Measurements from ENCODE around the gene CAND2.

Gene CAND2

DNA sequence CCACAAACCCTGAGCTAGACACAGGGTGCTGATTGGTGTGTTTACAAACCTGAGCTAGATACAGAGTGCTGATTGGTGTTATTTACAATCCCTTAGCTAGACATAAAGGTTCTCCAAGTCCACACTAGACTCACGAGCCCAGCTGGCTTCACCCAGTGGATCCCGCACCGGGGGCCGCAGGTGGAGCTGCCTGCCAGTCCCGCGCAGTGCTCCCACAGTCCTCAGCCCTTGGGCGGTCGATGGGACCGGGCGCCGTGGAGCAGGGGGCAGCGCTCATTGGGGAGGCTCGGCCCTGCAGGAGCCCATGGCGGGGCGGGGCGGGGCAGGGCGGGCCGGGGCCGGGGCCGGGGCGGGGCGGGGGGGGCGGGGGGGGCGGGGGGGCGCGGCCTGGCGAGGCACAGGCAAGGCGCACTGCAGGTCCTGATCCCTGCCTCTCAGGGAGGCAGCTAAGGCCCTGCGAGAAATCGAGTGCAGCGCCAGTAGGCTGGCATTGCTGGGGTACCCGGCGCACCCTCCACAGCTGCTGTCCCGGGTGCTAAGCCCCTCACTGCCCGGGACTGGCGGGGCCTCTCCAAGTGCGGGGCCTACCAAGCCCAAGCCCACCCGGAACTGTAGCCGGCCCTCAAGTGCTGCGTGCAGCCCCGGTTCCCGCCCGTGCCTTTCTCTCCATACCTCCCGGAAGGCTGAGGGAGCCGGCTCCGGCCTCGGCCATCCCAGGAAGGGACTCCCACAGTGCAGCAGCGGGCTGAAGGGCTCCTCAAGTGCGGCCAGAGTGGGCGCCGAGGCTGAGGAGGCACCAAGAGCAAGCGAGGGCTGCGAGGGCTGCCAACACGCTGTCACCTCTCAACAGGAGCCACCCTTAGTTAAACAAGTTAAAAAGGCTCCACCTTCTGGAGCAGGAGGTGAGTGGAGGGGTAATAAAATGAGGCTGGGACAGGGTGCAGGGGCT, 27.6 kb upstream of the CAND2 start:
- H3K27me3 ChIP-seq = no peaks in the 10 kb centered on the region

DNA sequence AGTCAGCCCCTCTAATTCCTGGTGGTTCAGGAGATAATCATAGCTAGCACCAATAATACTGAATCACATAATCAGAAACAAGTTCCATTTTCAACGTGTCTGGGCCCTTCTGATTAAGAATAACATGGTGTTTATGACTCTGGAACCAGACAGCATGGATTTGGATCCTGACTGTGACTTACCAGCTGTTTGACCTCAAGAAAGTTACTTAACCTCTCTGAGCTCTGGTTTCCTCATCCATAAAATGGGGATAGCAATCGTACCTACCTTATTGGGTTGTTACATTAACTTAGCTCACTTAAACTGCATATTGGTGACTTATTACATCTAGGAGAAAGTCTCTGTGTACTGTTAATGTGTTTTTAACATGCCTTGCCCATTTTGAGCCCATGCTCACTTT, 26.7 kb upstream of the CAND2 start:
- Histone ChIP-seq H3K4me3 (ENCODE audit: low read depth, low read length) (no peak overlapping the region), H3K27me3 (no peaks in the 10 kb centered on the region), H3K9me3 (no peaks in the 10 kb centered on the region), H3K4me1 (no peaks in the 10 kb centered on the region), H3K36me3 (no peaks in the 10 kb centered on the region)
- TF ChIP-seq, protein P1, sequence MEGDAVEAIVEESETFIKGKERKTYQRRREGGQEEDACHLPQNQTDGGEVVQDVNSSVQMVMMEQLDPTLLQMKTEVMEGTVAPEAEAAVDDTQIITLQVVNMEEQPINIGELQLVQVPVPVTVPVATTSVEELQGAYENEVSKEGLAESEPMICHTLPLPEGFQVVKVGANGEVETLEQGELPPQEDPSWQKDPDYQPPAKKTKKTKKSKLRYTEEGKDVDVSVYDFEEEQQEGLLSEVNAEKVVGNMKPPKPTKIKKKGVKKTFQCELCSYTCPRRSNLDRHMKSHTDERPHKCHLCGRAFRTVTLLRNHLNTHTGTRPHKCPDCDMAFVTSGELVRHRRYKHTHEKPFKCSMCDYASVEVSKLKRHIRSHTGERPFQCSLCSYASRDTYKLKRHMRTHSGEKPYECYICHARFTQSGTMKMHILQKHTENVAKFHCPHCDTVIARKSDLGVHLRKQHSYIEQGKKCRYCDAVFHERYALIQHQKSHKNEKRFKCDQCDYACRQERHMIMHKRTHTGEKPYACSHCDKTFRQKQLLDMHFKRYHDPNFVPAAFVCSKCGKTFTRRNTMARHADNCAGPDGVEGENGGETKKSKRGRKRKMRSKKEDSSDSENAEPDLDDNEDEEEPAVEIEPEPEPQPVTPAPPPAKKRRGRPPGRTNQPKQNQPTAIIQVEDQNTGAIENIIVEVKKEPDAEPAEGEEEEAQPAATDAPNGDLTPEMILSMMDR (IDR thresholded peaks at IDR 0.05; ENCODE audit: low read depth, low read length) = no peak
- no peak for DNase-seq

More for the DNA sequence above, 27.6 kb upstream of the CAND2 start:
- Histone ChIP-seq H3K4me3 (ENCODE audit: low read depth, low read length) (no peak overlapping the region), H3K9me3 (no peaks in the 10 kb centered on the region), H3K36me3 (no peaks in the 10 kb centered on the region), H3K4me1 (no peaks in the 10 kb centered on the region)
- DNase-seq = no peak
- TF ChIP-seq, protein P1 (IDR thresholded peaks at IDR 0.05; ENCODE audit: low read depth, low read length) = no peak

DNA sequence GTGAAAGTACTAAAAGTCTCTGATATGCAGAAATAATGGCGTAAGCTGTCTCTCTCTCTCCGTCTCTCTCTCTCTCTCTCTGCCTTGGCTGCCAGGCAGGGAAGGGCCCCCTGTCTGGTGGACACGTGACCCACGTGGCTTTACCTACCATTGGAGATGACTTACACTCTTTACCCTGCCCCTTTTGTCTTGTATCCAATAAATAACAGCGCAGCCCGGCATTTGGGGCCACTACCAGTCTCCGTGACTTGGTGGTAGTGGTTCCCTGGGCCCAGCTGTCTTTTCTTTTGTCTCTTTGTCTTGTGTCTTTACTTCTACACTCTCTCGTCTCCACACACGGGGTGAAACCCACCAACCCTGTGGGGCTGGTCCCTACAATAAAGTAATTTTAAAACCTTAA, 25.2 kb upstream of the CAND2 start:
- TF ChIP-seq, protein P1 (IDR thresholded peaks at IDR 0.05; ENCODE audit: low read depth, low read length) = no peak
- no peak overlapping the region for H3K4me3 ChIP-seq (ENCODE audit: low read depth, low read length)
- H3K27me3 ChIP-seq = no peaks in the 10 kb centered on the region

DNA sequence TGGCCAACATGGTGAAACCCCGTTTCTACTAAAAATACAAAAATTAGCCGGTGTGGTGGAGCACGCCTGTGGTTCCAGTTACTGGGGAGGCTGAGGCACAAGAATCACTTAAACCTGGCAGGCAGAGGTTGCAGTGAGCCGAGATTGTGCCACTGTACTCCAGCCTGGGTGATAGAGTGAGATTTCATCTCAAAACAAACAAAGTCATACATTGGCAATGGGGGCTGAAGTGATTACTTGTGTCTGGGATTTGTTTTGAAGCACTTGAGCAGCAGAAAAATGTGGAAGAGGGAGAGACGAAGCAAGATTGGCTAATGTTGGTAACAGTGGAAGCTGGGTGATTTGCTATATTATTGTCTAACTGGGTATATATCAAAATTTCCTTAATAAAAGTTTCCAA, 24.0 kb upstream of the CAND2 start:
- Histone ChIP-seq H3K27me3 (no peaks in the 10 kb centered on the region), H3K9me3 (no peaks in the 10 kb centered on the region), H3K36me3 (no peaks in the 10 kb centered on the region), H3K4me3 (ENCODE audit: low read depth, low read length) (no peak overlapping the region), H3K4me1 (no peaks in the 10 kb centered on the region)
- TF ChIP-seq, protein P1 (IDR thresholded peaks at IDR 0.05; ENCODE audit: low read depth, low read length) = no peak
- DNase-seq = no peak

More for the DNA sequence above, 25.2 kb upstream of the CAND2 start:
- no peaks in the 10 kb centered on the region for H3K36me3 ChIP-seq
- H3K9me3 ChIP-seq = no peaks in the 10 kb centered on the region
- DNase-seq = no peak
- no peaks in the 10 kb centered on the region for H3K4me1 ChIP-seq

DNA sequence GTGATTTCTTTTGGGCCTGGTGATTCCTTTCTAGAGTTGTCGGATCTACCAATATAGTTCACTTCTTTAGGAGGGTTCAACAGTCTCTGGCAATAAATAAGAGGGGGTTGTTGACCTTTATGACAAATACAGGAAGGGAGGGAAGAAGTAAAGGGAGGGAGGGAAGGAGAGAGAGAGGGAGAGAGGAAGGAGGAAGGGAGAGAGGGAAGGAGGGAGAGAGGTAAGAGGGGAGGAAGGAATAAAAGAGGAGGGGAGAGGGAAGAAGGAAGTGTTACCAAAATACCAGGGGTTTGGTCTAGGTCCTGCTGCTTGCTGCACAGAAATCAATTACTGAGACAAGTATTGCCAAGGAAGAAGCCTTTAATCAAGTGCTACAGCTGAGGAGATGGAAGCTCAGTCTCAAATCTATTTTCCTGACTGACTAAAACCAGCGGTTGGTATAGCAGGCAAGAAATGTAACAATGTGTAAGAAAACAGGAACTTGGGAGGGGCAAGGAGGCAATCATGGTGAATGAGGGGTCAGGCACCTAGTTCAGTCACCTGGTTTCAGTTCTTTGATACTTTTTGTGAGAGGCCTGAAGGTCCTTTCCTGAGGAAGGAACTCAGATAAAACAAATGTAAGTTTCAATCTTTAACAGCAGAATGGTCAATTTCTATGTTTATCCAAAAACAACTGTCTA, 23.3 kb upstream of the CAND2 start:
- H3K9me3 ChIP-seq = no peaks in the 10 kb centered on the region
- TF ChIP-seq, protein P1 (IDR thresholded peaks at IDR 0.05; ENCODE audit: low read depth, low read length) = no peak
- H3K4me1 ChIP-seq = no peaks in the 10 kb centered on the region
- no peaks in the 10 kb centered on the region for H3K27me3 ChIP-seq
- H3K4me3 ChIP-seq (ENCODE audit: low read depth, low read length) = no peak overlapping the region
- H3K36me3 ChIP-seq = no peaks in the 10 kb centered on the region
- no peak for DNase-seq

DNA sequence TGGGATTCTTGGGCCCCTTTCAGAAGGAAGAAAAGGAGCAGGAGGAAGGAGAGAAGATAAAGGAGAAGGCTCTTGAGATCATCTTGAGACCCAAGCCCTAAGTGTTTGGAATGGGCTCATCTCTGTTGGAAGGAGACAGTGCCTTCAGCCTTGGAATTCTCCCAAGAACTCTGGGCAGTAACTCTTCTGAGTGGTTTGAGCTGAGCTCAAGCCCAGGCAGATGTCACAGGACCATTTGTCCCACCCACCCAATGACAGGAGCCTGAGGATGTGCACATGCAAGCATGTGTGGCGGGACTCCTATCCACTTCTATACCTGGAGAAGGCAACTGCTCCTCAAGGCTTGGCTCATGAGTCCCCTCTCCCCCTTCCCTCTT, 22.8 kb upstream of the CAND2 start:
- DNase-seq = no peak
- H3K36me3 ChIP-seq = no peaks in the 10 kb centered on the region

More for the DNA sequence above, 22.8 kb upstream of the CAND2 start:
- Histone ChIP-seq H3K4me3 (ENCODE audit: low read depth, low read length) (no peak overlapping the region), H3K4me1 (no peaks in the 10 kb centered on the region), H3K27me3 (no peaks in the 10 kb centered on the region), H3K9me3 (no peaks in the 10 kb centered on the region)
- TF ChIP-seq, protein P1 (IDR thresholded peaks at IDR 0.05; ENCODE audit: low read depth, low read length) = no peak
